HCT116 (cell line): ENCODE results near the gene SEC24B. TPM values are rescaled to one million over a fixed set of nuclear protein-coding genes. Genes with fewer than 3 reads are reported as not detected.

Source experiments
- ATAC-seq: fragments of 200-7000 bp; cut with Tn5 transposase; 2 replicates; pipeline ENCODE4 v1.9.1; 2020; ENCODE audit warnings: mild to moderate bottlenecking, moderate library complexity
- BruUV-seq: library from RNA; stranded (reverse); fragments of 400-500 nt; replicated peaks from 2 replicates; lab custom pipeline; 2021; lab: Mats Ljungman, UMichigan
- CTCF ChIA-PET: fragments of 300-600 bp; sonication (Branson Sonifier 250); formaldehyde crosslinking; loops from one replicate; lab custom pipeline; 2021; ENCODE audit warnings: antibody characterized with exemption; lab: Charles Lee
- POLR2A ChIA-PET: fragments of 300-600, 350-600 bp; sonication (Branson Sonifier 250); formaldehyde crosslinking; loops from one replicate; lab custom pipeline; 2021; ENCODE audit warnings: antibody characterized with exemption; lab: Charles Lee
- RAD21 ChIA-PET, 2 experiments: fragments of 300-600 bp; sonication (Branson Sonifier 250); formaldehyde crosslinking; loops; one replicate each; lab custom pipeline; 2023; ENCODE audit warnings: low total read pairs in 2 of 2; ENCODE audit not compliant: uncharacterized antibody in 2 of 2, unreplicated experiment in 2 of 2, low non-redundant PET in 1 of 2; lab: Charles Lee
- DNase-seq: peaks from one replicate; pipeline ENCODE4 v3.0.0-alpha.2; 2010; ENCODE audit warnings: low read depth, low spot score
- H2AFZ ChIP-seq: fragments of 200-600 bp; shearing (Covaris generic), sonication (generic); 2 replicates; pipeline ENCODE4 v1.6.1; 2017; ENCODE audit warnings: low read depth, mixed run types, mixed read lengths, antibody characterized with exemption, low read length; ENCODE audit not compliant: poor library complexity, severe bottlenecking
- H3K27ac ChIP-seq: 2 replicates; pipeline ENCODE4 v1.5.1; 2012; ENCODE audit warnings: low read depth, low read length
- H3K27me3 ChIP-seq: fragments of 200-600 bp; sonication (generic); 2 replicates; pipeline ENCODE4 v1.6.1; 2016; ENCODE audit warnings: mixed run types, low read length, mixed read lengths; ENCODE audit not compliant: insufficient read depth
- H3K36me3 ChIP-seq, 2 experiments: fragments of 200-500 bp in 1 of 2; fragments of 200-600 bp in 1 of 2; sonication (Bioruptor generic) in 1 of 2; sonication (generic) in 1 of 2; 2 replicates each; pipeline versions ENCODE4 v1.5.1 to v1.6.1; 2014 to 2016; ENCODE audit warnings: low read length in 2 of 2, inconsistent platforms in 1 of 2, mixed read lengths in 1 of 2, mixed run types in 1 of 2; ENCODE audit not compliant: insufficient read depth in 2 of 2, control insufficient read depth in 1 of 2
- H3K4me1 ChIP-seq, 2 experiments: fragments of 200-600 bp in 1 of 2; sonication (generic) in 1 of 2; 2 replicates each; pipeline versions ENCODE4 v1.5.1 to v1.6.1; 2012 to 2017; ENCODE audit warnings: low read length in 2 of 2, inconsistent platforms in 1 of 2, mild to moderate bottlenecking in 1 of 2, mixed read lengths in 1 of 2, mixed run types in 1 of 2, moderate library complexity in 1 of 2; ENCODE audit not compliant: insufficient read depth in 2 of 2, control insufficient read depth in 1 of 2
- H3K4me2 ChIP-seq: fragments of 200-600 bp; sonication (generic); 2 replicates; pipeline ENCODE4 v1.6.1; 2017; ENCODE audit warnings: mixed run types, low read length, mixed read lengths
- H3K4me3 ChIP-seq, 2 experiments: fragments of 200-600 bp in 1 of 2; sonication (generic) in 1 of 2; replicated peaks in 1 of 2; 2 replicates each; pipeline ENCODE4 v1.5.1; 2011 to 2016; ENCODE audit warnings: low read length in 2 of 2, control low read depth in 1 of 2, low read depth in 1 of 2, mild to moderate bottlenecking in 1 of 2, mixed read lengths in 1 of 2, mixed run types in 1 of 2
- H3K79me2 ChIP-seq: fragments of 200-600 bp; sonication (generic); 2 replicates; pipeline ENCODE4 v1.6.1; 2017; ENCODE audit warnings: mild to moderate bottlenecking, mixed run types, low read length, moderate library complexity, mixed read lengths; ENCODE audit not compliant: insufficient read depth
- H3K9ac ChIP-seq: fragments of 200-600 bp; sonication (generic); 2 replicates; pipeline ENCODE4 v1.6.1; 2016; ENCODE audit warnings: low read length, mixed read lengths
- H3K9me2 ChIP-seq: fragments of 200-600 bp; sonication (generic), shearing (Covaris generic); 2 replicates; pipeline ENCODE4 v1.6.1; 2017; ENCODE audit warnings: mixed run types, mild to moderate bottlenecking, moderate library complexity; ENCODE audit not compliant: insufficient read depth
- H3K9me3 ChIP-seq, 2 experiments: fragments of 200-500 bp in 1 of 2; fragments of 200-600 bp in 1 of 2; sonication (Bioruptor generic) in 1 of 2; sonication (generic) in 1 of 2; 2 replicates each; pipeline ENCODE4 v1.6.1; 2014 to 2017; ENCODE audit warnings: low read length in 2 of 2, mixed read lengths in 2 of 2, inconsistent platforms in 1 of 2, low read depth in 1 of 2, mild to moderate bottlenecking in 1 of 2, mixed run types in 1 of 2, moderate library complexity in 1 of 2; ENCODE audit not compliant: control insufficient read depth in 1 of 2, insufficient read depth in 1 of 2
- H4K20me1 ChIP-seq: fragments of 200-600 bp; sonication (generic), shearing (Covaris generic); 2 replicates; pipeline ENCODE4 v1.6.1; 2017; ENCODE audit warnings: mixed run types, mild to moderate bottlenecking, moderate library complexity; ENCODE audit not compliant: insufficient read depth
- FOSL1 ChIP-seq: IDR thresholded peaks from 2 replicates; pipeline ENCODE4 v1.6.1; 2012; ENCODE audit warnings: low read depth
- JUND ChIP-seq: IDR thresholded peaks from 2 replicates; pipeline ENCODE4 v1.6.1; 2012
- POLR2A ChIP-seq: IDR thresholded peaks from 2 replicates; pipeline ENCODE4 v1.7.0; 2011; ENCODE audit warnings: borderline replicate concordance; ENCODE audit not compliant: insufficient read depth, insufficient read length; ENCODE audit errors: extremely low read depth
- POLR2AphosphoS5 ChIP-seq: IDR thresholded peaks from 2 replicates; pipeline ENCODE4 v1.6.1; 2011; ENCODE audit warnings: mild to moderate bottlenecking, low read depth, low read length, moderate library complexity
- SIN3A ChIP-seq: IDR thresholded peaks from 2 replicates; pipeline ENCODE4 v1.6.1; 2012; ENCODE audit warnings: low read depth
- SP1 ChIP-seq: IDR thresholded peaks from 2 replicates; pipeline ENCODE4 v1.6.1; 2012; ENCODE audit warnings: low read depth
- SRF ChIP-seq: IDR thresholded peaks from 2 replicates; pipeline ENCODE4 v1.6.1; 2012; ENCODE audit warnings: low read depth
- TCF7L2 ChIP-seq: IDR thresholded peaks from 2 replicates; pipeline ENCODE4 v1.7.0; 2011; ENCODE audit warnings: borderline replicate concordance, inconsistent platforms; ENCODE audit not compliant: insufficient read depth, insufficient read length; ENCODE audit errors: extremely low read depth
- intact Hi-C: fragments of 100-400 bp; cut with micrococcal nuclease; formaldehyde crosslinking; loops from 2 replicates; pipeline ENCODE4 v1.10.0; 2022
- total RNA-seq: library from RNA; stranded (reverse); gene quantifications from one replicate; pipeline ENCODE4 v1.2.1, GENCODE V29; 2021; ENCODE audit not compliant: unreplicated experiment

SEC24B gene
- total RNA-seq, 1 experiment from 2014 or later: 33.0 TPM

GRCh38 chr4:109418588-109418987 lies 15.0 kb upstream of the SEC24B start:
- DNase-seq (no peak), ATAC-seq (no peak)
- POLR2A ChIA-PET: no interaction called here
- Histone ChIP-seq H3K36me3 (no peaks in the 10 kb centered on the region), H3K4me2 (no peak overlapping the region), H3K4me3 (no peak overlapping the region), H3K9me2 (no peaks in the 10 kb centered on the region), H3K27me3 (no peaks in the 10 kb centered on the region), H3K79me2 (no peaks in the 10 kb centered on the region), H2AFZ (no peak overlapping the region), H3K9me3 (no peaks in the 10 kb centered on the region), H4K20me1 (no peaks in the 10 kb centered on the region), H3K27ac (no peak overlapping the region), H3K4me1 (no peaks in the 10 kb centered on the region), H3K9ac (no peak overlapping the region)
- CTCF ChIA-PET: no interaction called here
- BruUV-seq: no TSS peak
- RAD21 ChIA-PET: no interaction called here
- no peak for TF ChIP-seq SIN3A
- intact Hi-C loops: no loop called here

- H4K20me1 ChIP-seq: no peaks in the 10 kb centered on the region
- no peak for TF ChIP-seq POLR2A
- no peak for TF ChIP-seq SRF
- TF ChIP-seq POLR2AphosphoS5: no peak
- no peak for TF ChIP-seq SIN3A
- no peak for TF ChIP-seq JUND
- no peak for TF ChIP-seq SP1
- no peak for TF ChIP-seq FOSL1
- TF ChIP-seq TCF7L2: no peak
- TF ChIP-seq, all 23 proteins: peak for 0
- Histone ChIP-seq H3K4me1 (0 out of 4 replicates have a peak, but pooled peaks cover 0 to 3% of the 10 kb centered on the region in 2 experiments), H3K9me3 (no peaks in the 10 kb centered on the region), H3K9me2 (no peaks in the 10 kb centered on the region), H3K27ac (no peak overlapping the region), H3K27me3 (no peaks in the 10 kb centered on the region), H3K4me3 (no peak overlapping the region), H3K9ac (no peak overlapping the region), H3K4me2 (no peak overlapping the region), H3K79me2 (no peaks in the 10 kb centered on the region), H2AFZ (no peak overlapping the region), H3K36me3 (no peaks in the 10 kb centered on the region)
- DNase-seq (no peak), ATAC-seq (no peak)
- no TSS peak for BruUV-seq
- intact Hi-C loops: loop anchor here (5.0 to 10.0 kb wide), 3 partner anchors 233 to 1098 kb away; partner anchors contain the start of gene CASP6
- POLR2A ChIA-PET: no interaction called here
- CTCF ChIA-PET: no interaction called here
- RAD21 ChIA-PET: no interaction called here
Observed at GRCh38 chr4:109419679-109420078, 13.9 kb upstream of the SEC24B start.
